Activated CD8-positive, alpha-beta memory T cell treated with anti-CD3 and anti-CD28 coated beads, Interleukin-2, amount 50 U/mL, for 48 hours (primary cell): ENCODE results near the gene PRKN.
"Not testable (repeated sequence)": the region's sequence is repeated elsewhere in the genome, so short reads cannot be mapped to it uniquely, and the experiment has no call there.

Experiments
- DNase-seq: peaks from one replicate; pipeline ENCODE4 v3.0.0-alpha.2; 2020

PRKN gene

DNA sequence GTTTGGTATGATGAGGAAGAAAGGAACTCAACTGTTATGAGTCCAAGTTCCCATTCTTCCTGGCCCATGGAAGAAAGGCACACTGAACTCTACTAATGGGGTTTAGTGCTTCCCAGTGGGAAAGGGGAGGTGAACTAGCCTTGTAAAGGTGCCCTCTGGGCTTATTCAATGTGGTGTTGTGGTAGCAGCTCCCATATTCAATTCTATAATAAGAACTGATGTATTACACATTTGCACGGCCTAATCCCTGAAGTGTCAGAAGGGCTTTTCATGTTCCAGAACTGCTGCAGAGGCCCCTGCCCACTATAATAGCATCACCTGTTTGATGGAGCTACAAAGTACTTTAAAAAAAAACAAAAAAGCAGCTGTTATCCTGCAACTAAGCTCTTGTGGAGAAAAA lies 17.1 kb downstream of the PRKN start:
- DNase-seq, result no peak

GRCh38 chr6:162709431-162709830 lies 18.1 kb downstream of the PRKN start:
- DNase-seq, result no peak

- no peak for DNase-seq
These were observed 18.6 kb downstream of the PRKN start for GRCh38 chr6:162708971-162709370.

DNA sequence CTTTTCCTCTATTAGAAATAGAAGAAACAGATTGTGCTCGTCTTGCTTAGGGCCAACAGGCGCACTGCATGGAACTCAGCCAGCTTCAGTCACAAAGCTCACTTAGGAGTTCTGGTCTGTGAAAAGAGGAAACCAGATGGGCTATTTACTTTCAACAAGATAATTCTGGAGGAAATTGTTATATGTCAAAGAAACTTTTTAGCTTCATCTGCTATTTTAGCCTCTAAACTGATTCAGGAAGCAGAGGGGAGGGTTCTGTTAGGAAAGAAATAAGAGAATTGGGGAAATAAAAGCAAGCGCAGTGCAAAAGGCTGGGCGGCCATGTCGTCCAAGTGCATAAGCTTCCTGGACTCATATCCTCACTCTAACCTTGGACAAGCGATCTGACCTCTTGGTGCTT lies 21.3 kb downstream of the PRKN start:
- DNase-seq, result no peak

GRCh38 chr6:162705736-162706135 lies 21.8 kb downstream of the PRKN start:
- no peak for DNase-seq

- DNase-seq, result no peak
These were observed 23.6 kb downstream of the PRKN start for GRCh38 chr6:162704001-162704400.

DNA sequence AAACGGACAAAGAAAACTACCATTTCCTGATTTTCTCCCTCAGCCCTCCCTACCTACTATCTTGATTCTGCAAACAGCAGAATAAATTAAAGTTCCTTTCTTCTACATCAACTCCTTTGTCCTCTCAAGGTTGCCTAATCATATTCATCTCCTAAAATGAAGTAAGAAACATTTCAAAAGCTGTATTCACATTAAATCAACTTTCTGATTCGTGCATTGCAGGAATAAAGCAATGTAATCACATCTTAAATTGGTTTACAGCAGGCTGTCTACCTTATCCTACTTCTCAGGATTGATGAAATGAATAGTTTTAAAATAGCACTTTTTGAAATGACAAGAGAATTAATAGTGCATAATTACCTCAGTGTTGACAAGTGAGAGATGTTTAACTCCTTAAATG lies 25.1 kb downstream of the PRKN start:
- no peak for DNase-seq

DNA sequence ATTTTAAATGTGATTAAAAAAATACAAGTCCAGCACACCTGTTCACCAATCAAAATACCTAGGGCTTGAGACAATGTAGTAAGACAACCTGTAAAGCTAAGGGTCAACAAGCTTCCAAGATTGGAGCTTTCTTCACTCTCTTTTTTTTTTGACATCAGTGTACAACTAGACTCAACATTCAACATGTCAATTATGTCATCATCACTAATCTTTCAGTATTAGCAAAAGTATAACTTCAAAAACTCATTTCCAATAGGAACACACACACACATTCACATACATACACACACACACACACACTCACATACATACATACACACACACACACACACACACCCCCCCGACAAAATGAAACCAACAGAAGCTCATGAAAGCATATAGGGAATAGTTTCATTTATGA lies 26.0 kb downstream of the PRKN start:
- no peak for DNase-seq

GRCh38 chr6:162700966-162701365 lies 26.6 kb downstream of the PRKN start:
- DNase-seq, result no peak

- no peak for DNase-seq
These were observed 27.6 kb downstream of the PRKN start for GRCh38 chr6:162699961-162700360.

DNA sequence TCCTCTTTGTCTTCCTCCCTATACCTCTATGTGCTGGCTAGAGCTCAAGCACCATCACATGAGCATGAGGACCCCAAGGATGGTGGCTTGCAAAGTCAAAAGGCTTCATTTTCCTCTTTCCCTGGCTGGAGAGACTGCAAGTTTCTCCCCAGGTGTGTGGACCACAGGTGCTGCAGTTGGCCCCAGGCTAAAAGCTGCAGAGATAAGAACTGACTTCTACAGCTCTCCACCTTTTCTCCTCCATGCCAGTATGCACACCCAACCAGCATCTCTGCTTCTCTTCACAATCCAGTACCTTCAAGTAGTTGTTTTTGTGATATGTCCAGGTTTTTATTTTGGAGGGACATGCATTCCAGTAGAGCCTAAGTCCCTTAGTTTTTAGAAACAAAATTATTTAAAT lies 29.1 kb downstream of the PRKN start:
- no peak for DNase-seq

GRCh38 chr6:162697872-162698403 lies 29.6 kb downstream of the PRKN start:
- DNase-seq, result no peak

DNA sequence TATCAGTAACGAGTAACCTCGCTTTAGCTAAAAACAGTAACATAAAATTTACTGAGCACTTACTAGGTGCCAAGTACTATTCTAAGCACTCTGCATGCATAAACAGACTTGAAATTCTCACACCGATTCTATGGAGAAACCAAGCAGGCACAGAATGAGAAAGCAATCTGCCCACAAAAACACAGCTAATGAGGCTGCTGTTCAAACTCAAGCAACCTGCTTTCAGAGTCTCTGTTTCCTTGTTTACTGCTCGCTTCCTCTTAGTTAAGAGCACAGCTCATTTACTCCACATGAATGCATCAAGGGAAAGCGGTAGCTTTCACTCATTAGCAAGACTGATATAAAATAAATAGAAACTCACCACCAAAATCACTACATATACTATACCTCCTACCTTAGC lies 37.4 kb downstream of the PRKN start:
- no peak for DNase-seq

GRCh38 chr6:162688751-162689345 lies 38.7 kb downstream of the PRKN start:
- no peak for DNase-seq

DNA sequence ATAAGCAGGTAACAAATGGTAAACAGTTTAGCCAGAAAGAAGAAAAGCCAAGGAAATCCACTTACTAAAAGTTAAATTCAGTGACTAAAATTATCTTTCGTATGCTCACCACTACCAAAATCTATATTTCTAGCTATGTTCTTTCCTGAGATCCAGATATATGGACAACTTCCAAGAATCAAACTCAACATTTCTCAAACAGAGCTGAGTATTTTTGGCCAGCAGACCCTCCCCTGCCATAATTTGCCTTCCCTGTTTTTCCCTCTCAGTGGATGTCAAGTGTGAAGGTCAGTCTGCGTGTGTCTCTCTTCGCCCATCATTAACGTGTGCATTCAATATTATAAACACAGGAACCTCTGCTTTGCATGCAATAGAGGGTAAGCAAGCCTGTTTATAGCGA lies 42.0 kb downstream of the PRKN start:
- no peak for DNase-seq

GRCh38 chr6:162684961-162685360 lies 42.6 kb downstream of the PRKN start:
- no peak for DNase-seq

DNA sequence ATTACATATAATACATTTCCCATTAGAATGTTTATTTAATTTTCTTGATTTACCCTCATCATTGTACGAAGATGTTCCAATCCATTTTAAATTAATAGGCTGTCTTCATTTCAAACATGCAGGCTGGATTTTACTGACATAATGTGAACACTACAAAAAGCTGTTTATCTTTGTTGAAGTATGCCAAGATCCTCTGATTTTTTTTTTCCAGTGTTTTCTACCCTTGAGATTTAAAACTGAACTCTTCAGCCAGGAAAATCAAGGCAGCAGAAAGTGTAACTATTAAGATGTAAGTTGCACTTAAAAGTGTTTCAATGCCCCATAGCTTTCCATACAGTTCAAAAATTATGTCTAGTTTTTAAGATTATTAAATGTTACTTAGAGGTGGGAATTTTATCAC lies 43.5 kb downstream of the PRKN start:
- DNase-seq, result no peak

DNA sequence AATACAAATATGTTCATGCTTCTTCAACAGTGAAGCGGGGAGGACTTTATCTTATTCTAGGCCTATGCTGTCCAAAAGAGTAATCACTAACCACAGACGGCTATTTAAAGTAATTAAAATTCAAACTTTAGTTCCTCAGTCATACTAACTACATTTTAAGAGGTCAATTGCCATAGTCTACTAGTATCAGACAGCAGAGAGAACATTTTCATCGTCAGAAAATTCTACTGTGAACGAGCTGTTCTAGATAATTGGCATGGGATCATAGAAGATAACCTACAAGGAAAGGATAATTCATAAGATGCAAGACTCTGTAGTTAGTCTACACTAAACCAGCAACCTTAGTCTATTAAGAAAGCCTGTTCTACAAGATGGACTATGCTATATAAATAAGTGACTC lies 44.4 kb downstream of the PRKN start:
- no peak for DNase-seq

- DNase-seq, result no peak
These were observed 46.1 kb downstream of the PRKN start for GRCh38 chr6:162681447-162681846.

DNA sequence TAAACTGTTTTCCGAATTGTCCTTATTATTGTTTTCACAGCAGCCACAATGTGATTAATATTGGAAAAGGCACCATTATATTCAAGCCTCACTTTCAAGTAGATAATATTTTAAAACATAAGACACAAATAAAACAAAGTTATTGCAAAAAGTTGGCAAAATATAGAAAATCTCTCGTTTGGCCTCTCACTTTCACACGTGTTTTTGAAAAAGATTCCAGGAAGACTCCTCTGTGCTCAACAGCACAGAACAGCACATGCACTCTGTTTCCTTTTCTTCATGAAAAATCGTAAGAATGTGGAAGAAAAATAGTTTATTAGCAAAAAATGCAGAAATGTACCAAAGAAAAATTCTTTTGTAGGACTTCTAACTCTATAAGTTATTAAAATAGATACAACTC lies 46.7 kb downstream of the PRKN start:
- no peak for DNase-seq

DNA sequence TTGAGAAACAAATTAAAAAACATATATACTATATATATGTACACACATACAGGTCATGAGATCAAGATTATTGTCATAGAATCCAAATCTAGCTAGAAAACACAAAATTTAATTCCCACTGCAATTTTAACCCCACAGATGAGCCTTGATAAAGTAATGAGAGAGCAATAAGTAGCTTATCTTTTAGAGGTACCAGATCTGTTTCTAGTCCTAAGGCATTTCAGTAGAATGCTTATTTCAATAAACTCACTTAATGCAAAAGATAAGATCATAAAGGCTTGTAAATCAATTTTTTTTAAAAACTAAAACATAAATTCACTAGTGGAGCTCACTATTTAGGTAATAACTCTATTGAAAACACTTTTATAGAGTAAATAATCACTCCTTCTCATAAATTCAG lies 47.2 kb downstream of the PRKN start:
- no peak for DNase-seq

DNA sequence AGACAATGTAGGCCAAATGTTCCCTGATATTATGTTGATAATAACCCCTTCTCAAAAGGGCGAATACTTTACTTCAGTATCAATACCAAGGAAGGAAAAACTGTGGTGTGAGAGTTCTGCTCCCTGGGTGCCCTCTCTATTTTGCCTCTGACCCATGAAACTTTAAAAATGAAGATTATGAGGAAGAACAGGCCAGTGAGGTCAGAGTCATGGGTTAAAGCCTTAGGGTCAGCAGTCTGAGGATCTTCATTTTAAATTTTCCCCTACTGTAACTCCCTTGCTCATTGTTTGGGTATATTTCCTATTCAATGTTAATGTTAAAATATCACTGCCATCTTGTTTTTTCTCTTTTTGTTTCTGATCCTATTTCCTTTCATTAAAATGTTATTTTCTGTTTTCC lies 47.9 kb downstream of the PRKN start:
- no peak for DNase-seq

- not testable (repeated sequence) for DNase-seq
These were observed 48.7 kb downstream of the PRKN start for GRCh38 chr6:162678896-162679295.

GRCh38 chr6:162675503-162675902 lies 52.1 kb downstream of the PRKN start:
- no peak for DNase-seq

GRCh38 chr6:162674452-162674851 lies 53.1 kb downstream of the PRKN start:
- no peak for DNase-seq
